Measurements from ENCODE around the gene ALG5. TPM values are rescaled to one million over a fixed set of nuclear protein-coding genes. Genes with fewer than 3 reads are reported as not detected.

The ALG5 gene
- total RNA-seq, 1 experiment from 2014 or later = 32.2 TPM

DNA sequence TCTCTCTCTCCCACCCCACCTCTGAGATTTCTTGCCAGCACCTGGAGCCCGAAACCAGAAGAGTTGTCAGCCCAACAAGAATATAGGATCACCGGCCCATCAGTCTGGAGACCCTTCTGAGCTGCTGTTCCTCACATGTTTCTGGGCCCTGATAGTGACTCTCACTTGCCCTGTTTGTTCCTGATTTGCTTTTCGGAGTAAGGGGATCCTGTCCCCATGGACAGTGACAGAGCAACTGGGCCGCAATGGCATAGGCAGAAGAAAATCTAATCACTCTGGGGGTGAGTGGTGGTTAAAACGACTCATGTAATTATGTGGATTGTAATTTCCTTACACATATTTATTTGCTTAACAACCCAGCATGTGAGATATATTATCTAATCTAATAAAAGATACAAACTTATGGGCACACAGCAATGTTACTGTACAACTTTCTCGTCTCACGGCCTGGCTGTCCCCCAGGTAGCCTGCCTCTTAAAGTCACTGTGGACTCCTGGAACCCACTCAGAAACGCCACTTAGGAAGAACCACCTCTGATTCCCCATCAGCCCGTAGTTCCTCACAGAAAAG, 78.4 kb downstream of the ALG5 start:
- Histone ChIP-seq H4K20me1 (ENCODE audit: insufficient read depth) (no peaks in the 10 kb centered on the region), H3K4me3 (replicated peaks in 1 of 2; ENCODE audit: low read depth in 1 of 2, low read length in 2 of 2) (no peak overlapping the region), H3K4me2 (ENCODE audit: low read length) (peak overlapping the region; percentile 27; the same call in 1 of the 2 replicates), H3K9me3 (ENCODE audit: control insufficient read depth in 1 of 2, insufficient read depth in 1 of 2, low read depth in 1 of 2, low read length in 2 of 2) (no peaks in the 10 kb centered on the region), H3K9ac (ENCODE audit: low read length) (no peak overlapping the region), H2AFZ (ENCODE audit: low read depth, low read length, poor library complexity, severe bottlenecking) (peak overlapping the region; percentile 56), H3K9me2 (ENCODE audit: insufficient read depth) (no peaks in the 10 kb centered on the region), H3K79me2 (ENCODE audit: insufficient read depth, low read length) (no peaks in the 10 kb centered on the region), H3K36me3 (ENCODE audit: control insufficient read depth in 1 of 2, insufficient read depth in 2 of 2, low read length in 2 of 2) (no peaks in the 10 kb centered on the region), H3K27ac (ENCODE audit: low read depth, low read length) (no peak overlapping the region), H3K4me1 (ENCODE audit: control insufficient read depth in 1 of 2, insufficient read depth in 2 of 2, low read length in 2 of 2) (peaks cover 4 to 13% of the 10 kb centered on the region in 2 experiments; a peak in 3 of 4 replicates), H3K27me3 (ENCODE audit: insufficient read depth, low read length) (no peaks in the 10 kb centered on the region)
- DNase-seq (ENCODE audit: low read depth, low spot score) = no peak
- BruUV-seq (replicated peaks) = no TSS peak
- ATAC-seq = no peak
- CTCF ChIA-PET = no interaction called here
- intact Hi-C loops (cut with micrococcal nuclease) = no loop called here
- RAD21 ChIA-PET (ENCODE audit: low non-redundant PET in 1 of 2, low total read pairs in 2 of 2, uncharacterized antibody in 2 of 2, unreplicated experiment in 2 of 2) = no interaction called here
- POLR2A ChIA-PET = no interaction called here
- TF ChIP-seq, protein P1, sequence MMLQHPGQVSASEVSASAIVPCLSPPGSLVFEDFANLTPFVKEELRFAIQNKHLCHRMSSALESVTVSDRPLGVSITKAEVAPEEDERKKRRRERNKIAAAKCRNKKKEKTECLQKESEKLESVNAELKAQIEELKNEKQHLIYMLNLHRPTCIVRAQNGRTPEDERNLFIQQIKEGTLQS (IDR thresholded peaks at IDR 0.05) = no peak
- no peak for TF ChIP-seq ELF1 (IDR thresholded peaks at IDR 0.05; ENCODE audit: borderline replicate concordance, low read depth)
- no peak for TF ChIP-seq SP1 (IDR thresholded peaks at IDR 0.05; ENCODE audit: low read depth)
- TF ChIP-seq POLR2A (IDR thresholded peaks at IDR 0.05; ENCODE audit: borderline replicate concordance, extremely low read depth, insufficient read depth, insufficient read length) = no peak
- TF ChIP-seq REST (IDR thresholded peaks at IDR 0.05; ENCODE audit: low read depth) = no peak
- TF ChIP-seq, protein P2, sequence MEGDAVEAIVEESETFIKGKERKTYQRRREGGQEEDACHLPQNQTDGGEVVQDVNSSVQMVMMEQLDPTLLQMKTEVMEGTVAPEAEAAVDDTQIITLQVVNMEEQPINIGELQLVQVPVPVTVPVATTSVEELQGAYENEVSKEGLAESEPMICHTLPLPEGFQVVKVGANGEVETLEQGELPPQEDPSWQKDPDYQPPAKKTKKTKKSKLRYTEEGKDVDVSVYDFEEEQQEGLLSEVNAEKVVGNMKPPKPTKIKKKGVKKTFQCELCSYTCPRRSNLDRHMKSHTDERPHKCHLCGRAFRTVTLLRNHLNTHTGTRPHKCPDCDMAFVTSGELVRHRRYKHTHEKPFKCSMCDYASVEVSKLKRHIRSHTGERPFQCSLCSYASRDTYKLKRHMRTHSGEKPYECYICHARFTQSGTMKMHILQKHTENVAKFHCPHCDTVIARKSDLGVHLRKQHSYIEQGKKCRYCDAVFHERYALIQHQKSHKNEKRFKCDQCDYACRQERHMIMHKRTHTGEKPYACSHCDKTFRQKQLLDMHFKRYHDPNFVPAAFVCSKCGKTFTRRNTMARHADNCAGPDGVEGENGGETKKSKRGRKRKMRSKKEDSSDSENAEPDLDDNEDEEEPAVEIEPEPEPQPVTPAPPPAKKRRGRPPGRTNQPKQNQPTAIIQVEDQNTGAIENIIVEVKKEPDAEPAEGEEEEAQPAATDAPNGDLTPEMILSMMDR (IDR thresholded peaks at IDR 0.05 in 2 of 3, conservative IDR thresholded peaks at IDR 0.05 in 1 of 3; ENCODE audit: borderline replicate concordance in 1 of 3, insufficient read depth in 1 of 3, low read depth in 2 of 3, low read length in 2 of 3) = no peak
- TF ChIP-seq JUND (IDR thresholded peaks at IDR 0.05) = no peak
- no peak for TF ChIP-seq ZBTB33 (IDR thresholded peaks at IDR 0.05; ENCODE audit: extremely low read depth, insufficient replicate concordance, low read length)
- no peak for TF ChIP-seq CEBPB (IDR thresholded peaks at IDR 0.05; ENCODE audit: low read depth)
